Renal pelvis (tissue), 4 donors: Measurements from ENCODE around the gene RSPH6A. TPM values are rescaled to one million over a fixed set of nuclear protein-coding genes. Genes with fewer than 3 reads are reported as not detected.
"Not testable (repeated sequence)": the region's sequence is repeated elsewhere in the genome, so short reads cannot be mapped to it uniquely, and the experiment has no call there.

Experiments used
- DNase-seq: peaks from one replicate; pipeline ENCODE4 v3.0.0-alpha.2; 2013
- polyA plus RNA-seq, 3 donors: library from polyadenylated mRNA; unstranded; fragments of 120-200 nt; gene quantifications; one replicate each; pipeline ENCODE4 v1.2.1, GENCODE V29; 2013; ENCODE audit not compliant: insufficient read length in 3 of 3

The RSPH6A gene
- polyA plus RNA-seq, 3 donors = not detected

- DNase-seq = no peak
Observed at GRCh38 chr19:45766869-45767346, 48.2 kb downstream of the RSPH6A start.

- no peak for DNase-seq
Observed at GRCh38 chr19:45766296-45766868, 48.7 kb downstream of the RSPH6A start.

- DNase-seq = no peak
Observed at GRCh38 chr19:45765702-45766295, 49.3 kb downstream of the RSPH6A start.

GRCh38 chr19:45764945-45765701 lies 50.0 kb downstream of the RSPH6A start:
- DNase-seq = no peak

DNA sequence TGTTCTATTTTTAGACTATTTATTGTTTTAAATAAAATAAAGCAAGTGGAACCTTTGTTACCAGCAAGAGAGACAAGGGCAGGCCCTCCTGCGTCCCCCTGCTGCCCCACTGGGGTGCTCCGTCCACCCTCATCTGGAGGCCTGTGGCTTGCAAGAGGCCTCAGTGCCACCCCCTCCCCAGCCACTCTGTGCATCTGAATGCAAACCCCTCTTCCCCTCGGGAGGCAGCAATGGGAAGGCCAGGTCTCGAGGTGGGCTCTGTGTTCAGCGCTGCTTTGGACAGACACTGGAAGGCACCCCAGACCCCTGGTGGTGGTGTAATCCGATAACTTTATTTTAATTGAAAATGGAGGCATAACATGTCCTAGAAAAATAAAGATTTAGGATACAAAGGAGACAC lies 50.6 kb downstream of the RSPH6A start:
- no peak for DNase-seq

- no peak for DNase-seq
Observed at GRCh38 chr19:45763691-45764294, 51.3 kb downstream of the RSPH6A start.

DNA sequence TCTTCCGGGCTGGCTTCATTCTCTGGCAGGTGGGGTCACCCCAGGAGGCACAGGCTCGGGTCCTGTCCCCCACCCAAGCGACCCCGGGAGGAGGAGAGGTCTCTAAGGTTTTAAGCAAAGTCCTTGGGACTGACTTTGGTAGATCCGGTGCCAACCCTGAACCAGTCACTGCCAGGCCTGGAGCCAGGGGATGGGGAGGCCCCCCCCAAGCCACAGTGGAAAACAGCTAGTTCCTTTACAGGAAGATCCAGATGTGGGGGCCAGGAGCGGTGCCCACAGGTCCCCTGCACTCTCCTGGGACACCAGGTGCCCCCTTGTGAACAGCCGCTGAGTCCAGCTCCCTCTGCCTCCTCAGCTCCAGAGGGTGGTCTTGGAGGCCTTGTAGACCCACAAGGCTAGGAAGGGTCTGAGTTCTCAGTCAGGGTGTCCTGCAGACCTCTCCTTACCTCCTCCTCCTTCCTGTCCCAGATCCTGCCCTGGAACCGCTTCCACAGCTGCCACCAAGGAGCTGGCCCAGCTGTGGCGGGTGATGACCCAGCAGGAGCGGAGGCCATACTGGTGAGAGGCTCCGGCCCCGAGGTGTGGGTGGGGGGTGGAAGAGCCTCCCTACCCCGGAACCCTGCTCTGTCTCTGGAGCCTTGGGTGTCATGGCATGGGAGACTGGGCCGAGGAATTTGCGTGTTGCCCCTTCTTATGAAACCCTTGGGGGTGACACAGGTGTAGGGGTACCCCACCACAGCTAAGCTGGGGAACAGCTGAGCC lies 52.1 kb downstream of the RSPH6A start:
- DNase-seq = no peak

- DNase-seq = no peak
Observed at GRCh38 chr19:45761714-45762113, 53.4 kb downstream of the RSPH6A start.

GRCh38 chr19:45758921-45759320 lies 56.2 kb downstream of the RSPH6A start:
- no peak for DNase-seq

DNA sequence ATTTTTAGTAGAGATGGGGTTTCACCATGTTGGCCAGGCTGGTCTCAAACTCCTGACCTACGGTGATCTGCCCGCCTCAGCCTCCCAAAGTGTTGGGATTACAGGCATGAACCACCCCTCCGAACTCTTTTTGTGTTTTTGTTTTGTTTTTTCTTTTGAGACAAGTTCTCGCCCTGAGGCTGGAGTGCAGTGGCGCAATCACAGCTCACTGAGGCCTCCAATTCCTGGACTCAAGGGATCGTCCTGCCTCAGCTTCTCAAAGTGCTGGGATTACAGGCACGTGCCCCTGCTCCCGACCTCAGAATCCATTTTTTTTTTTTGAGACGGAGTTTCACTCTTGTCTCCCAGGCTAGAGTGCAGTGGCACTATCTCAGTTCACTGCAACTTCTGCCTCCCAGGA lies 57.4 kb downstream of the RSPH6A start:
- no peak for DNase-seq

- DNase-seq = no peak
Observed at GRCh38 chr19:45754323-45754722, 60.8 kb downstream of the RSPH6A start.

GRCh38 chr19:45753548-45753947 lies 61.6 kb downstream of the RSPH6A start:
- no peak for DNase-seq

DNA sequence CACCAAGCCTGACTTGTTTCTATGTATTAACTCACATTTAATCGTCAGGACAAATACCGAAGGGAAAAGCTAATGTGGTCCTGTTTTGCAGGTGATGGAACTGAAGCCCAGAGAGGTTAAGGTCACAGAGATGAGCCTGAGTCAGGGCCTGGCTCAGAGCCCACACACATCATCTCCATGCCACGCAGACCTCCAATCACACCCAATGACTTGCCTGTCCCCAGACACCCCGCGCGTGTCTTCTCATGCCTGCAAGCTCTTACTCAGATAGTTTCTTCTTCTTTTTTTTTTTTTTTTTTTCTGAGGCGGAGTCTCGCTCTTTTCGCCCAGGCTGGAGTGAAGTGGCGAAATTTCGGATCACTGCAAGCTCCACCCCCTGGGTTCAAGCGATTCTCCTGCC lies 62.5 kb downstream of the RSPH6A start:
- no peak for DNase-seq

GRCh38 chr19:45751483-45751882 lies 63.6 kb downstream of the RSPH6A start:
- DNase-seq = not testable (repeated sequence)

GRCh38 chr19:45747513-45747912 lies 67.6 kb downstream of the RSPH6A start:
- no peak for DNase-seq

DNA sequence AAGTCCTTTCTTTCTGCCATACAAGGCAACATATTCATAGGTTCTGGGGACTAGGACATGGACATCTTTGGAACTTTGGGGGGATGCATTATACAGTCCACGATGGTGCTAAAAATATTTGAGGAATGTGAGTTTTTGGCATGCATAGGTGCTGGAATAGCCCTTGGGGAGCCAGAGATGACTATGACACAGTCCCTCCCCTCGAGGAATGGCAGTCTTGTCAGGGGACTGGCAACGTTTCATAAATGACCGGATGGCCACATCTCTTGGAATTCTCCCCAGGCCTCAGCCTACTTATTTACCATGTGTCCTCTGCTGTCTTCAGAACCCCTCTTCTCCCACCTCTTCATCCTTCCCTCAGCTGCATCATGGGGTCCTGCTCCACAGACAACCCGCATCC lies 68.2 kb downstream of the RSPH6A start:
- no peak for DNase-seq

Other genes starting within 250 kb of the RSPH6A start
- gene OPA3, start 230.5 kb downstream of the RSPH6A start, polyA plus RNA-seq = 10 to 100 TPM in 2 of 3 donors, 1 to 10 TPM in 1; 9.9 to 12.6 (median 12.4) TPM
- 1 to 10 TPM; 3.7 to 5.6 (median 3.8) TPM for gene GPR4, start 213.1 kb downstream of the RSPH6A start, polyA plus RNA-seq
- 10 to 100 TPM; 19.8 to 25.9 (median 24.9) TPM for gene EML2, start 175.9 kb downstream of the RSPH6A start, polyA plus RNA-seq
- gene GIPR, start 147.1 kb downstream of the RSPH6A start, polyA plus RNA-seq = under 1 TPM; 0.48 to 0.81 (median 0.52) TPM
- gene SNRPD2, start 123.4 kb downstream of the RSPH6A start, polyA plus RNA-seq = 100 to 1,000 TPM; 296 to 376 (median 352) TPM
- gene QPCTL, start 122.6 kb downstream of the RSPH6A start, polyA plus RNA-seq = 10 to 100 TPM in 2 of 3 donors, 1 to 10 TPM in 1; 9.4 to 10.7 (median 10.1) TPM
- gene FBXO46, start 84.4 kb downstream of the RSPH6A start, polyA plus RNA-seq = 10 to 100 TPM; 17.1 to 24.0 (median 18.6) TPM
- not detected for gene MEIOSIN, start 81.9 kb downstream of the RSPH6A start, polyA plus RNA-seq
- 10 to 100 TPM; 22.7 to 33.5 (median 31.4) TPM for gene SIX5, start 46.1 kb downstream of the RSPH6A start, polyA plus RNA-seq
- 10 to 100 TPM; 48.6 to 70.8 (median 64.3) TPM for gene DMPK, start 32.8 kb downstream of the RSPH6A start, polyA plus RNA-seq
- gene DMWD, start 22.5 kb downstream of the RSPH6A start, polyA plus RNA-seq = 10 to 100 TPM; 36.1 to 47.1 (median 41.3) TPM
- gene SYMPK, start 47.8 kb upstream of the RSPH6A start, polyA plus RNA-seq = 10 to 100 TPM; 60.4 to 72.1 (median 66.5) TPM
- under 1 TPM; 0.15 to 0.26 (median 0.21) TPM for gene FOXA3, start 49.0 kb upstream of the RSPH6A start, polyA plus RNA-seq
- gene IRF2BP1, start 70.8 kb upstream of the RSPH6A start, polyA plus RNA-seq = 10 to 100 TPM; 20.3 to 32.8 (median 27.2) TPM
- gene MYPOP, start 87.3 kb upstream of the RSPH6A start, polyA plus RNA-seq = 1 to 10 TPM; 4.9 to 6.5 (median 5.7) TPM
- gene NANOS2, start 99.5 kb upstream of the RSPH6A start, polyA plus RNA-seq = not detected
- gene NOVA2, start 158.6 kb upstream of the RSPH6A start, polyA plus RNA-seq = 1 to 10 TPM; 3.6 to 5.3 (median 4.4) TPM
- 10 to 100 TPM; 13.8 to 14.8 (median 14.1) TPM for gene CCDC61, start 180.2 kb upstream of the RSPH6A start, polyA plus RNA-seq
- 1 to 10 TPM in 1 of 3 donors, under 1 TPM in 2; 0.78 to 1.1 (median 0.84) TPM for gene PGLYRP1, start 207.7 kb upstream of the RSPH6A start, polyA plus RNA-seq
- gene IGFL4, start 225.7 kb upstream of the RSPH6A start, polyA plus RNA-seq = 1 to 10 TPM in 1 of 3 donors, under 1 TPM in 2; 0.28 to 1.3 (median 0.97) TPM